Rectal smooth muscle tissue (tissue), 1 donor: ENCODE measurements around the gene NIPAL3.
"Not testable (repeated sequence)": the region's sequence is repeated elsewhere in the genome, so short reads cannot be mapped to it uniquely, and the experiment has no call there.

ENCODE experiments used
- H3K27ac ChIP-seq: one replicate; pipeline ENCODE4 v1.7.0; 2013; ENCODE audit warnings: low read depth, low read length, inconsistent platforms
- H3K27me3 ChIP-seq: one replicate; pipeline ENCODE4 v1.7.0; 2013; ENCODE audit warnings: low read length; ENCODE audit not compliant: control insufficient read depth, insufficient read depth
- H3K36me3 ChIP-seq: one replicate; pipeline ENCODE4 v1.7.0; 2013; ENCODE audit warnings: low read length; ENCODE audit not compliant: control insufficient read depth, insufficient read depth
- H3K4me1 ChIP-seq: one replicate; pipeline ENCODE4 v1.7.0; 2013; ENCODE audit warnings: low read length; ENCODE audit not compliant: control insufficient read depth, insufficient read depth
- H3K4me3 ChIP-seq: one replicate; pipeline ENCODE4 v1.7.0; 2013; ENCODE audit warnings: low read length
- H3K9ac ChIP-seq: one replicate; pipeline ENCODE4 v1.7.0; 2013; ENCODE audit warnings: low read length

The NIPAL3 gene

DNA sequence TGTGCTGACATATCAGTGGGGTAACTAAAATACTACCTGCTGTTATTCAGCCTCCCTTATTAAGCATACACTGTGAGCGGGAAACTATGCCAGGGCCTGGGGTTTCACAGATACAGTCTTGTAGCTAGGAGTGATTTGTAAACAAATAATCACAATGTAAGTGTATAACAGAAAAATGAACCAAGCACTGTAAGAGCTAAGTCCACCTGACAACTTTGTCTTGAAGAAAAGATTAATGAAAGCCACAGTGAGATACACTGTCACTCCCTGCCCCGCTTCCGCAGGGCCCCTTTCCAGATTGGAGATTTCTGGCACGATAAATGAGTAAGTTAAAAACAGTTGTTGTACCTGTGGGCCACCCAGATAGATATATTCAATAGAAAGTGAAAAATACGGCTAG lies 91.8 kb downstream of the NIPAL3 start:
- no peak overlapping the region for H3K27ac ChIP-seq
- H3K4me1 ChIP-seq = no peaks in the 10 kb centered on the region
- no peak overlapping the region for H3K9ac ChIP-seq
- H3K36me3 ChIP-seq = no peaks in the 10 kb centered on the region
- H3K4me3 ChIP-seq = no peak overlapping the region
- no peaks in the 10 kb centered on the region for H3K27me3 ChIP-seq

DNA sequence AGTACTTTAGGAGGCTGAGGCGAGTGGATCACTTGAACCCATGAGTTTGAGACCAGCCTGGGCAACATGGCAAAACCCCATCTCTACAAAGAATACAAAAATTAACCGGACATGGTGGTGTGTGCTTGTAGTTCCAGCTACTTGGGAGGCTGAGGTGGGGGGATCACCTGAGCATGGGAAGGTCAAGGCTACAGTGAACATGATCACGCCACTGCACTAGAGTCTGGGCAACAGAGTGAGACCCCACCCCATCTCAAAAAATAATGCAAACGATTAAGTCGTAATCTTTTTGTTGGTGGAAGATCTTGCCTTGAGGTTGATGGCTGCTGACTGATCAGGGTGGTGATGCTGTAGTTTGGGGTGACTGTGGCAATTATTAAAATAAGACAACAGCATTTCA lies 93.3 kb downstream of the NIPAL3 start:
- no peaks in the 10 kb centered on the region for H3K27me3 ChIP-seq
- H3K9ac ChIP-seq = no peak overlapping the region
- no peak overlapping the region for H3K4me3 ChIP-seq
- no peaks in the 10 kb centered on the region for H3K4me1 ChIP-seq
- no peaks in the 10 kb centered on the region for H3K36me3 ChIP-seq
- no peak overlapping the region for H3K27ac ChIP-seq

DNA sequence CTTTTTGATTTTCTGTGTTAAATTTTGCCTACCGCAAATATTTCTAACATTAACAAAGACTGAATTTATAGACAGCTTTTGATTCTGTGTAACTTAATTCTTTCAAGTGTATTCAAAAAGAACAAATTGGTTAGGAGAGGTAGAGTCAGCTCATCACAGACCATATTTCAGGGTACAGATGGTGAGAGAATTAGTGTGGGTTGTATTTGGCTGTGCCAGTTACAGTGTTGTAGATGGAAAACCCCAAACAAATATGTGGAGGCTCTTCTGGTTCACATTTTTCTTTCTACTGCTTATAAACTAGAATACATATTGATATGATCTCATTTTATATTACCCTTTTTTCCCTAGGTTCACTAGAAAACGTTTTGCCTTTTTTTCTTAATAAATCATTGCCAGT lies 98.1 kb downstream of the NIPAL3 start:
- no peak overlapping the region for H3K27ac ChIP-seq
- no peaks in the 10 kb centered on the region for H3K4me1 ChIP-seq
- no peak overlapping the region for H3K9ac ChIP-seq
- no peaks in the 10 kb centered on the region for H3K36me3 ChIP-seq
- H3K27me3 ChIP-seq = no peaks in the 10 kb centered on the region
- no peak overlapping the region for H3K4me3 ChIP-seq

DNA sequence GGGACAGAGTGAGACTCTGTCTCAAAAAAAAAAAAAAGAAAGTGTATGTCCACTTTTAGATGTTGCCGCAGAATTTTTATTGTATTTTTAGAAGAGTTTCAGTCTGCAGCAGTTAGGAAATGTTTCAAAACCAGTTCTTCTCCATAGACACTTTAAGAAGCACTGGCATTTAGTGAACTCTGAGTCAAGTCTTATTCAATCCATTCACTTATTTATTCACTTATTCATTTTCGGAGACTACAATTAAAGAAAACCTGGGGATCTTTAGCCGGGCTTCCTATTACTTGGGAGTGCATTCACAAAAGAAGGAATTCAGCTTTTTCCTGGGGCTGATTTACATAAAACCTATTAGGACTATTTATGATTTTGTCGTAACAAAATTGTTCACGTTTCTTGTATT lies 99.3 kb downstream of the NIPAL3 start:
- no peaks in the 10 kb centered on the region for H3K27me3 ChIP-seq
- H3K9ac ChIP-seq = no peak overlapping the region
- no peaks in the 10 kb centered on the region for H3K4me1 ChIP-seq
- H3K36me3 ChIP-seq = no peaks in the 10 kb centered on the region
- no peak overlapping the region for H3K4me3 ChIP-seq
- H3K27ac ChIP-seq = no peak overlapping the region

DNA sequence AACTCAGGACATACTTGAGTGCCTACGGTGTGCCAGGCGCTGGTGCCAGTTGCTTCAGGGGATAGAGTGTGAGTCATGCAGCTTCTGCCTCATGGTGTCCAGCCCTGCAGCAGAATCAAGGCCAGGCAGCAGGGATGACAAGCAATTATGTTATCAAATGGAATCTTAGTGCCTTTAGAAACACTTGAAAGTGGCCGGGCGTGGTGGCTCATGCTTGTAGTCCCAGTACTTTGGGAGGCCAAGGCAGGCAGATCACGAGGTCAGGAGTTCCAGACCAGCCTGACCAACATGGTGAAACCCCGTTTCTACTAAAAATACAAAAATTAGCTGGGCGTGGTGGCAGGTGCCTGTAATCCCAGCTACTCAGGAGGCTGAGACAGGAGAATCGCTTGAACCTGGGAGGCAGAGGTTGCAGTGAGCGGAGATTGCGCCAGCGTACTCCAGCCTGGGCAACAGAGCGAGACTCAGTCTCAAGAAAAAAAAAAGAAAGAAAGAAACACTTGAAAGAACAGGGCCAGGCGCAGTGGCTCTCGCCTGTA lies 100.1 kb downstream of the NIPAL3 start:
- H3K36me3 ChIP-seq, H3K9ac ChIP-seq, H3K4me1 ChIP-seq, H3K27me3 ChIP-seq, H3K4me3 ChIP-seq, H3K27ac ChIP-seq: not testable (repeated sequence)

DNA sequence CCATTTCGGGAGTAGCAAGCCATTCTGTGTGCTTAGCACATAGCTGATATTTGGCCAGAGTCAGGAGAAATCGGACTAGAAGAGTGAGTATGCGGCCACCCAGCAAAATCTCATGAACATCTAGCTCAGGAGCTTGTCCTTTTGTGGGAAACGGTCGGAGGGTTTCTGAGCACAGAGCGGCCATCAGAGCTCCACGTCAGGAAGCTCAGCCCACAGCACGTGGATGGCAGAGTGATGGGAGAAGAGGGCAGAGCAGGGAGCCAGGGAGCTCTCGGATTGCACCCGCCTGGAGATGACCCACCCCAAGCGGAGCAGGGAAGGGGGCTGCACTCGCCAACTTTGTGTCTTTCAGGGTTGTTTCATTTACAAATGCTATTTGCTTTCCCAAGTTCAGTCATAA lies 100.9 kb downstream of the NIPAL3 start:
- H3K27me3 ChIP-seq = no peaks in the 10 kb centered on the region
- H3K27ac ChIP-seq = no peak overlapping the region
- no peak overlapping the region for H3K4me3 ChIP-seq
- no peaks in the 10 kb centered on the region for H3K36me3 ChIP-seq
- H3K9ac ChIP-seq = no peak overlapping the region
- H3K4me1 ChIP-seq = no peaks in the 10 kb centered on the region

DNA sequence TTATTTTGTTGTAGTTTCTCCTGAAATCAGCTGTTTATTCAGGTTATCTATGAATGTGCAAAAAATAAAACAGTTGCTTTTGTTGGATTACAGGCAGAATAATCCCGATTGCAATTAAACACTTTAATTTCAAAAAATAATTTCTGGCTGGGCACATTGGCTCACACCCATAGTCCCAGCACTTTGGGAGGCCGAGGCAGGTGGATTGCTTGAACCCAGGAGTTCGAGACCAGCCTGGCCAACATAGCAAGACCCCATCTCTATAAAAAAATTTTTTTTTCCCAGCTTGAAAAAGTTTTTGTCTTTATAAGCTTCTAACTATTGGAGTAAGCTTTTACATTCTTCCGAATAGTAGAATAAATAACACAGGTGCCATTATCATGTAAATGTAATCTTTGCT lies 102.3 kb downstream of the NIPAL3 start:
- no peak overlapping the region for H3K27ac ChIP-seq
- no peaks in the 10 kb centered on the region for H3K4me1 ChIP-seq
- H3K9ac ChIP-seq = no peak overlapping the region
- no peaks in the 10 kb centered on the region for H3K36me3 ChIP-seq
- no peaks in the 10 kb centered on the region for H3K27me3 ChIP-seq
- no peak overlapping the region for H3K4me3 ChIP-seq

DNA sequence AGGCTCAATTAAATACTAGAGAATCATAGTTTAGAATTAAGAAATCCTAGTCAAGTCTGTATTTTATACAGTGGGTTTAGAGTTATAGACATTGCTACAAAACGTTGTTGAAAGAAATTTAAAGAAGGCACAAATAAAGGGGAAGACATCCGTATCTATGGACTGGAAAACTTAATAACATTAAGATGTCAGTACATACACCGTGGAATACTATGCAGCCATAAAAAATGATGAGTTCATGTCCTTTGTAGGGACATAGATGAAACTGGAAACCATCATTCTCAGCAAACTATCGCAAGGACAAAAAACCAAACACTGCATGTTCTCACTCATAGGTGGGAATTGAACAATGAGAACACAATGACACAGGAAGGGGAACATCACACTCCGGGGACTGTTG lies 104.7 kb downstream of the NIPAL3 start:
- not testable (repeated sequence) for H3K4me3 ChIP-seq, H3K27ac ChIP-seq, H3K4me1 ChIP-seq, H3K36me3 ChIP-seq, H3K27me3 ChIP-seq, H3K9ac ChIP-seq
